ENCODE data around the gene CCDC190.

- TF ChIP-seq CTCF (IDR thresholded peaks at IDR 0.05): no peak
- TF ChIP-seq POLR2A (IDR thresholded peaks at IDR 0.05): no peak
- TF ChIP-seq EP300 (IDR thresholded peaks at IDR 0.05; ENCODE audit: low read depth): no peak
These were observed 38.6 kb upstream of the CCDC190 start for GRCh38 chr1:162899422-162900146.
